ENCODE measurements around the gene MARCHF2. TPM values are rescaled to one million over a fixed set of nuclear protein-coding genes. Genes with fewer than 3 reads are reported as not detected.
"Not testable (repeated sequence)": the region's sequence is repeated elsewhere in the genome, so short reads cannot be mapped to it uniquely, and the experiment has no call there.

MARCHF2 gene
- polyA plus RNA-seq, 1 of the 3 experiments (the other 2 are of a cell fraction) = 57.2 TPM

DNA sequence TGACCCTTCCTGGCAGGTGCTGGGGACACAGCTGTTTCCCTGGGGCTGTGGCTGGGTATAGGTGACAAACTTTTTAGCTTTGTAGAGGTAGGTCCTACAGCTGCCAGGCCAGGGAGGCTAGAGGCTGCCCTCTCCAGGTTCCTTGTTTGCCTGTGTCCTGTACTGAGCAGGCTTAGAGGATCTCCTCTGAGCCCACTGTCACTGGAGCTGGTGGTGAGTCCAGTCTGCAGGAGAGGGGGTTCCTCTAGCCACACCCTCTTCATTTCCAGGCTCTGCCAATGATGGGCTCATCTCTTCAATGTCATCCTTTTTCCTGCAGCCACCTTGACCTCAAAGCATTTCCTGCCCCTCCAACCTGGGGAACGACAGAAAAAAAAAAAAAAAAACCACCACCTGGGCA is 35.5 kb upstream of the MARCHF2 start:
- WGBS (ENCODE audit: low lambda C conversion rate) = 50% methylated on average over 1 of the region's 1 CpG
- CTCF ChIA-PET = interaction anchor here (1.0 to 1.2 kb wide), 2 partner anchors 15 to 24 kb away, joined by 3 to 4 read pairs; no protein-coding TSS in a partner anchor
- H4K20me1 ChIP-seq (ENCODE audit: insufficient read depth) = no peaks in the 10 kb centered on the region

GRCh38 chr19:8379156-8379891 is 33.8 kb upstream of the MARCHF2 start:
- H3K4me2 ChIP-seq; H3K4me1 ChIP-seq (ENCODE audit: control insufficient read depth in 1 of 2, insufficient read depth in 2 of 2, low read depth in 1 of 2, low read length in 1 of 2); DNase-seq; H3K79me2 ChIP-seq (ENCODE audit: insufficient read depth); H3K9me2 ChIP-seq; H3K27me3 ChIP-seq (ENCODE audit: insufficient read depth); H3K9me3 ChIP-seq; H4K20me1 ChIP-seq (ENCODE audit: insufficient read depth); H3K4me3 ChIP-seq (ENCODE audit: low read depth in 2 of 2, low read length in 1 of 2); H2AFZ ChIP-seq (ENCODE audit: low read depth); H3F3A ChIP-seq (replicated peaks; ENCODE audit: insufficient read depth); H3K36me3 ChIP-seq (replicated peaks in 1 of 2; ENCODE audit: control insufficient read depth in 1 of 2, insufficient read depth in 2 of 2, low read length in 1 of 2); H3K9ac ChIP-seq; H3K27ac ChIP-seq (ENCODE audit: low read depth in 2 of 2, low read length in 1 of 2): not testable (repeated sequence)
- WGBS (ENCODE audit: low lambda C conversion rate) = 97% methylated on average over 12 of the region's 13 CpGs
- CTCF ChIA-PET = interaction anchor here (1.0 to 1.2 kb wide), 2 partner anchors 26 to 199 kb away, joined by 3 read pairs; no protein-coding TSS in a partner anchor
- POLR2A ChIA-PET = interaction anchor here (1.0 to 1.2 kb wide), 2 partner anchors 56 to 65 kb away, joined by 3 read pairs; partner anchors contain the start of gene HNRNPM

More for the DNA sequence above, 35.5 kb upstream of the MARCHF2 start:
- no peak overlapping the region for H3K4me3 ChIP-seq (ENCODE audit: low read depth in 2 of 2, low read length in 1 of 2)
- no peaks in the 10 kb centered on the region for H3K79me2 ChIP-seq (ENCODE audit: insufficient read depth)
- H3K9ac ChIP-seq = no peak overlapping the region
- no peak overlapping the region for H3K4me2 ChIP-seq
- no peaks in the 10 kb centered on the region for H3K9me2 ChIP-seq
- TF ChIP-seq, protein P1, sequence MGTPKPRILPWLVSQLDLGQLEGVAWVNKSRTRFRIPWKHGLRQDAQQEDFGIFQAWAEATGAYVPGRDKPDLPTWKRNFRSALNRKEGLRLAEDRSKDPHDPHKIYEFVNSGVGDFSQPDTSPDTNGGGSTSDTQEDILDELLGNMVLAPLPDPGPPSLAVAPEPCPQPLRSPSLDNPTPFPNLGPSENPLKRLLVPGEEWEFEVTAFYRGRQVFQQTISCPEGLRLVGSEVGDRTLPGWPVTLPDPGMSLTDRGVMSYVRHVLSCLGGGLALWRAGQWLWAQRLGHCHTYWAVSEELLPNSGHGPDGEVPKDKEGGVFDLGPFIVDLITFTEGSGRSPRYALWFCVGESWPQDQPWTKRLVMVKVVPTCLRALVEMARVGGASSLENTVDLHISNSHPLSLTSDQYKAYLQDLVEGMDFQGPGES (IDR thresholded peaks at IDR 0.05; ENCODE audit: low read depth, low read length) = no peak
- TF ChIP-seq REST (IDR thresholded peaks at IDR 0.05; ENCODE audit: low read depth, low read length) = no peak
- no peak for TF ChIP-seq YY1 (IDR thresholded peaks at IDR 0.05; ENCODE audit: low read depth)
- no peak for TF ChIP-seq RCOR1 (IDR thresholded peaks at IDR 0.05; ENCODE audit: low read length)
- TF ChIP-seq EZH2phosphoT487 (IDR thresholded peaks at IDR 0.05; ENCODE audit: borderline replicate concordance, low read depth) = no peak
- TF ChIP-seq NFIC (IDR thresholded peaks at IDR 0.05; ENCODE audit: borderline replicate concordance) = no peak
- TF ChIP-seq TAF1 (IDR thresholded peaks at IDR 0.05; ENCODE audit: borderline replicate concordance, low read depth, low read length) = no peak
- no peak for TF ChIP-seq POLR2AphosphoS5 (IDR thresholded peaks at IDR 0.05; ENCODE audit: low read depth, low read length)
- TF ChIP-seq, protein P2, sequence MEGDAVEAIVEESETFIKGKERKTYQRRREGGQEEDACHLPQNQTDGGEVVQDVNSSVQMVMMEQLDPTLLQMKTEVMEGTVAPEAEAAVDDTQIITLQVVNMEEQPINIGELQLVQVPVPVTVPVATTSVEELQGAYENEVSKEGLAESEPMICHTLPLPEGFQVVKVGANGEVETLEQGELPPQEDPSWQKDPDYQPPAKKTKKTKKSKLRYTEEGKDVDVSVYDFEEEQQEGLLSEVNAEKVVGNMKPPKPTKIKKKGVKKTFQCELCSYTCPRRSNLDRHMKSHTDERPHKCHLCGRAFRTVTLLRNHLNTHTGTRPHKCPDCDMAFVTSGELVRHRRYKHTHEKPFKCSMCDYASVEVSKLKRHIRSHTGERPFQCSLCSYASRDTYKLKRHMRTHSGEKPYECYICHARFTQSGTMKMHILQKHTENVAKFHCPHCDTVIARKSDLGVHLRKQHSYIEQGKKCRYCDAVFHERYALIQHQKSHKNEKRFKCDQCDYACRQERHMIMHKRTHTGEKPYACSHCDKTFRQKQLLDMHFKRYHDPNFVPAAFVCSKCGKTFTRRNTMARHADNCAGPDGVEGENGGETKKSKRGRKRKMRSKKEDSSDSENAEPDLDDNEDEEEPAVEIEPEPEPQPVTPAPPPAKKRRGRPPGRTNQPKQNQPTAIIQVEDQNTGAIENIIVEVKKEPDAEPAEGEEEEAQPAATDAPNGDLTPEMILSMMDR (IDR thresholded peaks at IDR 0.05) = no peak
- TF ChIP-seq GATA2 (CRISPR knock-in tag; IDR thresholded peaks at IDR 0.05) = no peak
- TF ChIP-seq FOSL2 (IDR thresholded peaks at IDR 0.05; ENCODE audit: borderline replicate concordance, low read depth) = no peak
- no peak for TF ChIP-seq FOXM1 (IDR thresholded peaks at IDR 0.05; ENCODE audit: low read depth)
- TF ChIP-seq NRF1 (IDR thresholded peaks at IDR 0.05; ENCODE audit: low read depth, low read length) = no peak
- peaks cover 4 to 9% of the 10 kb centered on the region in 2 experiments for H3K36me3 ChIP-seq (replicated peaks in 1 of 2; ENCODE audit: control insufficient read depth in 1 of 2, insufficient read depth in 2 of 2, low read length in 1 of 2)
- no peak overlapping the region for H2AFZ ChIP-seq (ENCODE audit: low read depth)
- no peak for DNase-seq
- no peaks in the 10 kb centered on the region for H3F3A ChIP-seq (replicated peaks; ENCODE audit: insufficient read depth)
- H3K27me3 ChIP-seq (ENCODE audit: insufficient read depth) = no peaks in the 10 kb centered on the region
- H3K9me3 ChIP-seq = no peaks in the 10 kb centered on the region
- POLR2A ChIA-PET = no interaction called here
- H3K4me1 ChIP-seq (ENCODE audit: control insufficient read depth in 1 of 2, insufficient read depth in 2 of 2, low read depth in 1 of 2, low read length in 1 of 2) = no peaks in the 10 kb centered on the region
- H3K27ac ChIP-seq (ENCODE audit: low read depth in 2 of 2, low read length in 1 of 2) = no peak overlapping the region

DNA sequence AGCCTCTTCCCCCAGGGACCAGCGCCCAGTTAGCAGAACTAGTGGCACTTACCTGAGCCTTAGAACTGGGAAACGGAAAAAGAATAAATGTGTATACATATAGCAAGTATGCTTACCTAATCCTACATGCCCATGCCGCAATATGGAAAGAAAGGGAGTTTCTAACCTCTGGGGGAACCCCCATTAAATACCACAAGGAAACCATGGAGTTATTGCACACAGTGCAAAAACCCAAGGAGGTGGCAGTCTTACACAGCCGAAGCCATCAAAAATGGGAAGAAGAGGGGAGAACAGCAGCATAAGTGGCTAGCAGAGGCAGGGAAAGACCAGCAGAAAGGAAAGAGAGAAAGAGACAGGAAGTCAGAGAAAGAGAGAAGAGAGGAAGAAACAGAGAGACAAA is 28.5 kb upstream of the MARCHF2 start:
- Histone ChIP-seq H3K79me2 (ENCODE audit: insufficient read depth) (peaks cover 11% of the 10 kb centered on the region), H3K36me3 (replicated peaks in 1 of 2; ENCODE audit: control insufficient read depth in 1 of 2, insufficient read depth in 2 of 2, low read length in 1 of 2) (peaks cover 0 to 11% of the 10 kb centered on the region in 2 experiments), H3F3A (replicated peaks; ENCODE audit: insufficient read depth) (peaks cover 12% of the 10 kb centered on the region)
- H3K27me3 ChIP-seq (ENCODE audit: insufficient read depth); H3K4me1 ChIP-seq (ENCODE audit: control insufficient read depth in 1 of 2, insufficient read depth in 2 of 2, low read depth in 1 of 2, low read length in 1 of 2); H3K4me3 ChIP-seq (ENCODE audit: low read depth in 2 of 2, low read length in 1 of 2); H3K9me2 ChIP-seq; H3K9ac ChIP-seq; H3K4me2 ChIP-seq; H2AFZ ChIP-seq (ENCODE audit: low read depth); H3K27ac ChIP-seq (ENCODE audit: low read depth in 2 of 2, low read length in 1 of 2); H3K9me3 ChIP-seq; CTCF ChIA-PET; DNase-seq; POLR2A ChIA-PET; H4K20me1 ChIP-seq (ENCODE audit: insufficient read depth): not testable (repeated sequence)
- WGBS (ENCODE audit: low lambda C conversion rate) = 86% methylated on average over 4 of the region's 4 CpGs
